Kasumi-1 (cell line): ENCODE results near the gene LSM14A.
A peak's percentile ranks its signal among the peaks of the same experiment; 100 is the strongest.

Experiments used
- DNase-seq, 2 experiments: peaks; one replicate each; lab custom pipeline; 2025; lab: John Stamatoyannopoulos, UW

LSM14A gene

DNA sequence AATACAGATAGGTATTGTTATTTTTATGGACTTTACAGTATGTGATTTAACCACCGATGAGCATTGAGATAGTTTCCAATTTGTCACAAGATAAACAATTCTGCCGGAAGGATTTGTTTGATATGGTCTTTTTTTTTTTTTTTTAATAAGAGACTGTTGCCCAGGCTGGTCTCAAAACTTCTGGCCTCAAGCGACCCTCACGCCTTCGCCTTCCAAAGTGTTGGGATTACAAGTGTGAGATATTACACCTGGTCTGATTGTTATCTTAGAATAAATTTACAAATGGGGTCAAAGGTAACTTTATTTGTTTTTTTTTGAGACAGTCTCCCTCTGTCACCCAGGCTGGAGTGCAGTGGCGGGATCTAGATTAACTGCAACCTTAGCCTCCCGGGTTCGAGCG lies 83.2 kb downstream of the LSM14A start:
- no peak for DNase-seq

DNA sequence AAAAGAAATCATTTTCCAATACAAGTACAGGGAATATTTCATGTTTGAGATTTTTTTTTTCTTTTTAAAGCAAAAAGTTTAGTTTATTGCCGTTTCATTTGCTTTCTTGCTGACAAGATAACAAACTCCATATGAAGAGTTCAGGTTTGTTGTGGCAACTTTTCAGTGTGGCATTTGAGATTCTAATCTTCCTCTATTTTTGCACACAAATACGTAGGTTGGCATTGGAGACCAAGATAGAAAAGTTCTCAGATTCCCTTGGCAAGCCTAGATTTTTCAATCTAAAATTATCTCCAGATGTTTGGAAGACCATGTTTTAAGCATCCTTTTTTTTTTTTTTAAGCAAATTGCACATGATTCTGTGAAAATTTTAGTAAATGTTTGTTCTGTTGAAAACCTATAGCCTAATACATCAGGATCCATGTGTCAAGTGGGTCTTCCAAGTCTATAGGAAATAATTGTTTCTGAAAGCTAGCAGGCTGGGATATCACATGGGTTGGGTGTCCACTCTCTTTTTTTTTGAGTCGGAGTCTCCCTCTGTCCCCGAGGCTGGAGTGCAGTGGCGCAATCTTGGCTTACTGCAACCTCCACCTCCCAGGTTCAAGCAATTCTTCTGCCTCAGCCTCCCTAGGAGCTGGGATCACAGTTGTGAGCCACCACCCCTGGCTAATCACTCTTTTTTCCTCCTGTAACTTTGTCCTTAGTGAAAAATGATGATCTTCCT lies 84.7 kb downstream of the LSM14A start:
- DNase-seq: no peak

DNA sequence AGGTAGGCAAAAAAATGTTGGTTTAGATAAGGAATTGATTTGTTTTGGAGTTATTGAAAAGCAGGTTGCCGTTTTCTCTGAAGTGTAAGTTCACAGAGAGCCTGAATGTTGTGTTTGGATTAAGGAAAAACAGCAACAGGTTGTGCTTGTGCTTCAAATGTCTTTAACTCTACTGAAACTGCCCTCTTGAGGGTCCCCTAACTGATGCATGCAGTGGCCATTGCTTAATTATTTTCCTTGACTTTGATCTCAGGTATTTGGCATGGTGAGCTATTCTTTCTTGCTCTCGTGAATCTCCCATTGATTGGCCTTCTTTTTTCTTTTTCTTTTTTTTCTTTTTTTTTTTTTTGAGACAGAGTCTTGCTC lies 85.2 kb downstream of the LSM14A start:
- DNase-seq: no peak

DNA sequence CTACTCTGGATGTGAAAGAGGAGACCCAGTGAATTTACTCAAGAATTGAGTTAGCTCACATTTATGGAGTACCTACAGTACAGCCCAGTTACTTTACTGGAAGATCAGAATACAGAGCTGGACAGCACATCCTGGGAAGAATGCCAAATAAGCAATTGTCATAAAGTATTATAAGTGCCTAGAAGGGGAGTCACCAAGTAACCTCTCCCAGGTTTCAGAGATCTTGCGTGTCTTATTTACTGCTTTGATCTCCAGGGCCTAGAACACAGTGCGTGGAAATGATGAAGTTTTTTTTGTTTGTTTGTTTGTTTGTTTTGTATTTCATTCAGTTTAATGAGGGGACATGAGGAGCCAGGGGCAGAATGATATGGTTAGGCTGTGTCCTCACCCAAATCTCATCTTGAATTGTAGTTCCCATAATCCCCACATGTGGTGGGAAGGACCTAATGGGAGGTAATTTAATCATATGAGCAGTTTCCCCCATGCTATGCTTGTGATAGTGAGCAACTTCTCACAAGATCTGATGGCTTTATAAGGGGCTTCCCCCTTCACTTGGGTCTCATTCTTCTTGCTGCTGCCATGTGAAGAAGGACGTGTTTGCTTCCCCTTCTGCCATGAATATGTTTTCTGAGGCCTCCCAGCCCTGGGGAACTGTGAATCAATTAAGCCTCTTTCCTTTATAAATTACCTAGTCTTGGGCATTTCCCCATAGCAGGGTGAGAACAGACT lies 87.2 kb downstream of the LSM14A start:
- no peak for DNase-seq

- no peak for DNase-seq
Measured at GRCh38 chr19:34260771-34261173, 88.5 kb downstream of the LSM14A start.

DNA sequence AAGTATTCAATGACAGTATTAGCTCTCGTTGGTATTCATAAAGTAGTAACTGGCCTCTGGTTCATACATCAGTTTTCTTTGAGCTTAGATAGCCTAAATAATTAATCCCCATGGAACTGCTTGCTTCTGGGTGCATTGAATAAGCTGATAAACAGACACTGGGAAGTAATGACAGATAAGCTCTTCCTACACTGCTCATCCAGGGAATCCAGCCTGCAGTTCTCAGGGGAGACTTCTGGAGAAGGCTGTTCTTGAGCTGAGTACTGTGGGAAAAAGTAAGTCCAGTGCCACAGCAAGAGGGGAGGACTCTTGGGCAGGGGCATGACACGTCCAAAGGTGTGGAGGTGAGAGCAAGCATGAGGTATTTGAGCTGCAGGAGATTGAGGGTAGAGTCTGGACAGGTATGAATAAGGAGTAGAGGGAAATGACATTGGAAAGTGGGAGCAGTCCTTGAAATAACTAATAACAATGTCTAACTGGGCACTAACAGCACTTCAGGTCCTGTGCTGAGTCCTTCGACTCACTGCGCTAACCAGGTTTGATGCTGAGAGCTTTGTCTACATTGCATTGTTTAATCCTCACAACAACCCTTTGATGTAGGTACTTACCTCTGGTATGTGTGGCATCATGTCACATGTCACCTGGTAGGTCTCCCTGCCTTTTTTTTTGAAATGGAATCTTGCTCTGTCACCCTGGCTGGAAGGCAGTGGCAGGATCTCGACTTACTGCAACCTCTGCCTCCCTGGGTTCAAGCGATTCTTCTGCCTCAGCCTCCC lies 89.2 kb downstream of the LSM14A start:
- no peak for DNase-seq

DNA sequence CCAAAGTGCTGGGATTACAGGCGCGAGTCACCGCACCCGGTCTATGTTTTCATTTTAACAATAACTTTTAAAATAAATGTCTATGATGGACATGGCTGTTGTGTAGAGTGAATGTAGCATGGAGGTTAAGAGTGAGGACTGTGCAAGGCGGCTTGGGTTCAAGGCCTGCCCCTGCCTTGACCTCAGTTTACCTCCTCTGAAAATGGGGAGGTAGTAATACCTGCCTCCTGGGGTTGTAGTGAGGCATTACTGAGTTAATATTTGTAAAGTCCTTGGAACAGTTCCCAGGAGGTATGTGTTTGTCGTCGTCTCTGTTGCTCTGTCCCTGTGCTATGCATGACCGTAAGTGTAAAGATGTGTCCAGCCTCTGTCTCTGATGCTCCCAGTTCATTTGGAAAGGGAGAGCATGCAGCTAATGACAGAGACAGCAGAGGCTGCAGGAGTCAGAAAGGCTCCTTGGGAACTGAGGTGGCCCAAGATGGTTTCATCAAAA lies 91.5 kb downstream of the LSM14A start:
- no peak for DNase-seq

DNA sequence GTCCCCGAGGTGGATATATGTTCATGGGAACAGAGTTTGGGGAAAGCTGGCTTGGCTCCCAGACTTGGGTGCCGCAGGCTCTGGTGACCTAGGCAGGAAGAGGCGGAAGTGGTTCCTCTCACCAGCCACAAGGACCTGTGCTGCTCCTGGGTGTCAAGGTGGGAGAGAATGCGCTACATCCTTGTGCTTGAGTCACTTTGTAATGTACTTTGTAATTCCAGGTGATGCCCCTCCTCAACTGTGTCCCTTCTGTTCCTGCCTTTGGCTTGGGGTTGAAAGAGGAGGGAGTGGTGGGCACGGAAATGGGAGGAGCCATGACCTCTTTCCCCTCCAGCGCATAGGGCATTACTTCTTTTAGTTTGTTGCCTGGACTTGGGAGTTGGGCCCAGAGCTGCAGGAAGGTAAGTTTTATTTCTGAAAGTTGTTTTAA lies 92.9 kb downstream of the LSM14A start:
- DNase-seq: no peak

DNA sequence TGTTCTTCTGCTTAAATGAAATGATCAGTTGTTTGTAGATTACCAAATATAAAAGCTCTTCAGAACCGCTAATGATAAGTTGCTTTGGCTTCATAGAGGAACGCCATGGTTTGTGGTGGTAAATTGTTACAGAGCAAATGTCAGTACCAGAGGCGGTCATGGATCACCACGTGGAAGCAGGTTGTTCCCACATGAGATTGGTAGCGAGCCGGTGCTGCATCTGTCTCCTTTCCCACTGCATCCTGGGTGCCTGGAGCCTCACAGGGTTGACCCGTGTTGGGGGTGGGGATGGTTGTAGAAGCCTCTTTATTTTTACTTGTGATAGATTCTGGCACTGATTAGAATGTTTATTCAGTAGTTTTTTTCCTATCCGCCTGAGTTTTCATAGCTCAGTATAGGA lies 96.8 kb downstream of the LSM14A start:
- DNase-seq: no peak

GRCh38 chr19:34269489-34269888 lies 97.2 kb downstream of the LSM14A start:
- no peak for DNase-seq

DNA sequence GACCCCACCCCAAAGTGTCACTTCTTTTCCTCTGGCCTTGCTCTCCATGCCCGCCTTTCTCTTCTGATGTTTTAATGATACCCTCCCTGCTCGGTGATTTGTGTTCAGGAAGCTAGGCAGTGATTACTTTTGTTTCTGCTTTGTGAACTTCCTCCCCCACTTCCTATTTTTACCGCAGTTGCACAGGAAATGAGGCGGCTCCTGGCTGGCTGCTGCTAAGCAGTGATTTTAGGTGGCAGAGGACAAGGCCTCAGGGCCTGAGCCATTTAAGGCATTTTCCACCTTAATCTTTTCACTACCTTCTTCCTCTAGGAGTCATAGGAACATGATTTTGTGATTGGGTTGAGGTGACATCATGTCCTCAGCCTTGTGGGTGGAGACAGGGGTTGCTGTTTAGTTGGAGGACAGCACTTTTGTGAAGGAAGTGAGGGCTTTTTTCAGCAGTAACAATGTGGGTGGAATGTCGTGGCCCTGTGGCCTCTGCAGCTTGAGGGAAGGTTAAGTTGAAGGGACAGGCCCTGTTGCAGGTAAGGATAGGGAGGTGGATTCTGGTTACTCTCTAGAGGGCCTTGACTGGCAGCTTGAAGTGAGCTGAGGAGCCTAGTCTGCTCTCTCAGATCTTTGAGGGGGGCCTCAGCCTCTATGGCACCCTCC lies 97.8 kb downstream of the LSM14A start:
- peak; percentile 70 to 71 for DNase-seq

- DNase-seq: no peak
Measured at GRCh38 chr19:34273121-34273520, 100.8 kb downstream of the LSM14A start.

DNA sequence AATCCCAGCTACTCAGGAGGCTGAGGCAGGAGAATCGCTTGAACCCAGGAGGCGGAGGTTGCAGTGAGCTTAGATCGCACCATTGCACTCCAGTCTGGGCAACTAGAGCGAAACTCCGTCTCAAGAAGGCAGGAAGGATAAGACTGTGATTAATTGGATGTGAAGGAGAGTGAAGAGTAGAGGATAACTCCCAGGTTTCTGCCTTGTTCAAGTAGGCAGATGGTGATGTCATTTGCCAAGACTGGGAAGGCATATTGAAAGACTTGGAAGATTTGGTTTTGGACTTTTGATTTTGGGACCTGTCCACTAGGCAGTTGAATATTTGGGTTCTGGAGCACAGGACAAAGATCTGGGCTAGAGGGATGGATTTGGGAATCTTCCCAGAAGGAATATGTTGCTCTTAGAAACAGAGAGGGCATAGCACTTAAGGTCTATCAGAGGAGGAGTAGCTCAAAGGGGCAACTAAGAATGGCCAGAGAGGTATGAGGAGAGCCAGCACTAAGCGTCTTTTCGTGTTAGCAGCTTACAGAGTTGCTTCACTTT lies 102.1 kb downstream of the LSM14A start:
- no peak for DNase-seq

GRCh38 chr19:34274827-34275625 lies 102.7 kb downstream of the LSM14A start:
- no peak for DNase-seq

DNA sequence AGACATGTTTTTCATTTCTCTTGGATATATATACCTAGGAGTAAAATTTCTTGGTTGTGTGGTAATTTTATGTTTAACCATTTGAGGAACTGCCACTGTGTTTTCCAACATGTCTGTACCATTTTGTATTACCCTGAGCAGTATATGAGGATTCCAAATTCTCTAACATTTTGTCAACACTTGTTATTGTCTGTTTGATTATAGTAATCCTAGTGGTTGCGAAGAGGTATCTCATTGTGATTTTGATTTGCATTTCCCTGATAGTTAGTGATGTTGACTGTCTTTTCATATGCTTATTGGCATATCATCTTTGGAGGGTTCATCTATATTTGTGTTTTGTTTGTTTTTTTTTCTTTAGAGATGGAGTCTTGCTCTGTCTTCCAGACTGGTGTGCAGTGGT lies 103.4 kb downstream of the LSM14A start:
- DNase-seq: no peak

GRCh38 chr19:34276614-34277013 lies 104.3 kb downstream of the LSM14A start:
- no peak for DNase-seq

- DNase-seq: no peak
Measured at GRCh38 chr19:34277244-34277643, 104.9 kb downstream of the LSM14A start.

GRCh38 chr19:34278783-34279182 lies 106.5 kb downstream of the LSM14A start:
- DNase-seq: no peak
